ENCODE data around the gene XRCC1.
A peak's percentile ranks its signal among the peaks of the same experiment; 100 is the strongest.

DNA sequence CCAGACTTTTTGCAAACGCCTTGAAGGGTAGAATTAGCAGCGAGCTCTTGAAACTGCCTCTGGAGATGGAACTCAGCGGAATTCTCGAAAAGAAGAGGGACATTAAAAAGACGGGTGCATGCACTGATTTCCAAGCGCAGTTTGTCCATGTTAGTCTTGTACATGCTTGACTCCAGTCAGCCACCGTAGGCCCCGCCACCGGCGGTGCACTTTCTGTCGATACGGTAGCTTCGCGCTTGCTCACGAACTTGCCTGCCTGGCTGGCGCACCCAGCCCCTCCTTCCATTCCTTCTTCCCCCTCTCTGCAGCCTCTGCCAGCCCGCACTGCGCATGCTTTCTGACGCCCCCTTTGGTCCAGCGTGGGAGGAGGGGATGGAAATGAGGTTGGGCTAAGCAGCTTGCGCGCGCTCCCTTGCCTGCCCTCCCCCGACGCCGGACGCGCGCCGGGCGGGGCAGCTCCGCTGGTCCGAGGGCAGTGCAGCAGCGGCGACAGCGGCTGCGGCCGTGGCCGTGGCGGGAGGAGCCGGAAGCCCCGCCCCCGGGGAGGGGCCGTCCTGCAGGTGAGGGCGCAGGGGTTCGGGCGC, 42.3 kb downstream of the XRCC1 start, which contains the start of gene ZNF575:
- TF ChIP-seq, protein P1, sequence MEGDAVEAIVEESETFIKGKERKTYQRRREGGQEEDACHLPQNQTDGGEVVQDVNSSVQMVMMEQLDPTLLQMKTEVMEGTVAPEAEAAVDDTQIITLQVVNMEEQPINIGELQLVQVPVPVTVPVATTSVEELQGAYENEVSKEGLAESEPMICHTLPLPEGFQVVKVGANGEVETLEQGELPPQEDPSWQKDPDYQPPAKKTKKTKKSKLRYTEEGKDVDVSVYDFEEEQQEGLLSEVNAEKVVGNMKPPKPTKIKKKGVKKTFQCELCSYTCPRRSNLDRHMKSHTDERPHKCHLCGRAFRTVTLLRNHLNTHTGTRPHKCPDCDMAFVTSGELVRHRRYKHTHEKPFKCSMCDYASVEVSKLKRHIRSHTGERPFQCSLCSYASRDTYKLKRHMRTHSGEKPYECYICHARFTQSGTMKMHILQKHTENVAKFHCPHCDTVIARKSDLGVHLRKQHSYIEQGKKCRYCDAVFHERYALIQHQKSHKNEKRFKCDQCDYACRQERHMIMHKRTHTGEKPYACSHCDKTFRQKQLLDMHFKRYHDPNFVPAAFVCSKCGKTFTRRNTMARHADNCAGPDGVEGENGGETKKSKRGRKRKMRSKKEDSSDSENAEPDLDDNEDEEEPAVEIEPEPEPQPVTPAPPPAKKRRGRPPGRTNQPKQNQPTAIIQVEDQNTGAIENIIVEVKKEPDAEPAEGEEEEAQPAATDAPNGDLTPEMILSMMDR (IDR thresholded peaks at IDR 0.05) = peak in 2 of 7 experiments; percentile 1 to 13
- TF ChIP-seq POLR2A (IDR thresholded peaks at IDR 0.05) = peak in 2 of 3 donors; percentile 33 to 54

All from body of pancreas (tissue), 4 donors.